Naive thymus-derived CD8-positive, alpha-beta T cell (primary cell): ENCODE results near the gene S100P. TPM values are rescaled to one million over a fixed set of nuclear protein-coding genes. Genes with fewer than 3 reads are reported as not detected.
"Not testable (repeated sequence)": the region's sequence is repeated elsewhere in the genome, so short reads cannot be mapped to it uniquely, and the experiment has no call there.

Source experiments
- ATAC-seq, 2 donors: fragments of 150-1000 bp; cut with Tn5 transposase in 1 of 2; sonication (Bioruptor Pico), chemical (Tn5 transposase) in 1 of 2; 1 replicate in 1 of 2; 2 replicates in 1 of 2; pipeline ENCODE4 v1.10.0; 2021; ENCODE audit warnings: mild to moderate bottlenecking in 2 of 2, moderate library complexity in 2 of 2
- POLR2A ChIA-PET: fragments of 350-600 bp; sonication (Branson Sonifier 250); formaldehyde crosslinking; loops from one replicate; lab custom pipeline; 2021; ENCODE audit warnings: antibody characterized with exemption; lab: Charles Lee
- DNase-seq, 10 donors: peaks; one replicate each; pipeline versions ENCODE4 v3.0.0 to v3.0.0-alpha.2; 2020 to 2022
- H3K27ac Mint-ChIP-seq, 10 donors: one replicate each; pipeline ENCODE4 v1.8.0; 2020 to 2022; ENCODE audit warnings: mild to moderate bottlenecking in 10 of 10, mixed read lengths in 10 of 10, moderate library complexity in 4 of 10, inconsistent platforms in 1 of 10
- H3K27me3 Mint-ChIP-seq, 5 donors: one replicate each; pipeline ENCODE4 v1.8.0; 2021 to 2022; ENCODE audit warnings: mixed read lengths in 5 of 5
- H3K36me3 Mint-ChIP-seq, 3 donors: one replicate each; pipeline ENCODE4 v1.8.0; 2020 to 2022; ENCODE audit warnings: mixed read lengths in 3 of 3, mild to moderate bottlenecking in 2 of 3, inconsistent platforms in 1 of 3
- H3K4me1 Mint-ChIP-seq, 4 donors: one replicate each; pipeline ENCODE4 v1.8.0; 2021 to 2022; ENCODE audit warnings: mixed read lengths in 4 of 4
- H3K4me3 Mint-ChIP-seq, 10 donors: one replicate each; pipeline ENCODE4 v1.8.0; 2020 to 2022; ENCODE audit warnings: mild to moderate bottlenecking in 10 of 10, mixed read lengths in 10 of 10, moderate library complexity in 6 of 10, inconsistent platforms in 1 of 10
- H3K9me3 Mint-ChIP-seq, 9 donors: one replicate each; pipeline ENCODE4 v1.8.0; 2020 to 2022; ENCODE audit warnings: mixed read lengths in 9 of 9, mild to moderate bottlenecking in 3 of 9, inconsistent platforms in 1 of 9, moderate library complexity in 1 of 9
- polyA plus RNA-seq, 3 donors: library from polyadenylated mRNA; unstranded; fragments of 300-500 nt; fragmentation: Illumina TruSeq; gene quantifications; one replicate each; pipeline ENCODE4 v1.2.3, GENCODE V29; 2021
- total RNA-seq, 8 experiments: library from RNA in 2 of 8; stranded (reverse) in 2 of 8; gene quantifications; one replicate each; pipeline ENCODE4 v1.2.3 and lab custom pipeline; 2021 to 2026

Gene S100P
- total and polyA plus RNA-seq, 5 experiments from 2014 or later: 0.39 to 3.2 (median 3.0) TPM; not detected in 2

- peak; percentile 86 to 89 for ATAC-seq
- POLR2A ChIA-PET: interaction anchor here (0.7 to 17.4 kb wide), 30 partner anchors 9 to 354 kb away, joined by 3 to 437 read pairs (median 10); partner anchors contain the start of genes GRPEL1, KIAA0232, MRFAP1 and S100P
- peak; percentile 85 to 95 (median 90) for DNase-seq
- Mint-ChIP-seq H3K27ac (peak within 1 kb of the TSS; percentile 92 to 99 (median 97)), H3K9me3 (no peaks in the 10 kb centered on the region), H3K27me3 (peaks cover 0 to 2% (median 0%) of the 10 kb centered on the region in 5 donors), H3K4me3 (peak within 1 kb of the TSS; percentile 84 to 98 (median 94)), H3K4me1 (peaks cover 15 to 45% (median 35%) of the 10 kb centered on the region in 4 donors), H3K36me3 (peaks cover 0 to 10% (median 0%) of the 10 kb centered on the region in 3 donors)
These were observed 22.6 kb downstream of the S100P start, which contains the start of gene BLOC1S4 for GRCh38 chr4:6716018-6716911. TSS of gene BLOC1S4 (plus strand) at chr4:6716174. CDS start at chr4:6716210, 36 bp downstream.

GRCh38 chr4:6716958-6717655, 23.4 kb downstream of the S100P start:
- peak overlapping the region; percentile 85 to 99 (median 93) for H3K27ac Mint-ChIP-seq
- H3K27me3 Mint-ChIP-seq: peaks cover 0 to 2% (median 0%) of the 10 kb centered on the region in 5 donors
- peaks cover 0 to 10% (median 0%) of the 10 kb centered on the region in 3 donors for H3K36me3 Mint-ChIP-seq
- POLR2A ChIA-PET: interaction anchor here (0.6 to 17.4 kb wide), 29 partner anchors 10 to 353 kb away, joined by 3 to 437 read pairs (median 11); partner anchors contain the start of genes GRPEL1, KIAA0232, MAN2B2 and MRFAP1
- no peaks in the 10 kb centered on the region for H3K9me3 Mint-ChIP-seq
- H3K4me3 Mint-ChIP-seq: peak overlapping the region; percentile 84 to 97 (median 90)
- peaks cover 15 to 43% (median 33%) of the 10 kb centered on the region in 4 donors for H3K4me1 Mint-ChIP-seq
- DNase-seq (no peak), ATAC-seq (no peak)

GRCh38 chr4:6718932-6719610, 25.4 kb downstream of the S100P start:
- no peaks in the 10 kb centered on the region for H3K9me3 Mint-ChIP-seq
- ATAC-seq: no peak
- POLR2A ChIA-PET: interaction anchor here (0.8 to 17.4 kb wide), 10 partner anchors 9 to 156 kb away, joined by 3 to 437 read pairs (median 15); partner anchors contain the start of genes KIAA0232, MRFAP1 and MRFAP1L1
- peaks cover 0 to 2% (median 0%) of the 10 kb centered on the region in 5 donors for H3K27me3 Mint-ChIP-seq
- H3K36me3 Mint-ChIP-seq: peaks cover 0 to 10% (median 0%) of the 10 kb centered on the region in 3 donors
- peak overlapping the region; percentile 33 to 92 (median 76) for H3K27ac Mint-ChIP-seq
- no peak for DNase-seq
- H3K4me3 Mint-ChIP-seq: peak overlapping the region in 8 of 10 donors; percentile 31 to 83 (median 59)
- peaks cover 15 to 43% (median 31%) of the 10 kb centered on the region in 4 donors for H3K4me1 Mint-ChIP-seq

- Mint-ChIP-seq H3K4me3 (peak overlapping the region in 2 of 10 donors; percentile 41 to 70), H3K9me3 (no peaks in the 10 kb centered on the region), H3K27ac (peak overlapping the region in 4 of 10 donors; percentile 56 to 92 (median 73)), H3K36me3 (peaks cover 0 to 10% (median 0%) of the 10 kb centered on the region in 3 donors), H3K27me3 (peaks cover 0 to 2% (median 0%) of the 10 kb centered on the region in 5 donors), H3K4me1 (peaks cover 16 to 41% (median 31%) of the 10 kb centered on the region in 4 donors)
- ATAC-seq: no peak
- no peak for DNase-seq
- POLR2A ChIA-PET: interaction anchor here (0.8 to 17.4 kb wide), 16 partner anchors 11 to 349 kb away, joined by 3 to 437 read pairs (median 6); partner anchors contain the start of genes KIAA0232, MRFAP1 and TADA2B
These were observed 26.0 kb downstream of the S100P start for GRCh38 chr4:6719611-6720179.

- Mint-ChIP-seq H3K36me3 (peaks cover 0 to 10% (median 0%) of the 10 kb centered on the region in 3 donors), H3K4me1 (peaks cover 16 to 37% (median 29%) of the 10 kb centered on the region in 4 donors), H3K27ac (peak overlapping the region in 8 of 10 donors; percentile 32 to 83 (median 66)), H3K9me3 (no peaks in the 10 kb centered on the region), H3K27me3 (peaks cover 0 to 2% (median 0%) of the 10 kb centered on the region in 5 donors), H3K4me3 (peak overlapping the region in 7 of 10 donors; percentile 9 to 74 (median 50))
- DNase-seq (peak; percentile 62 to 92 (median 80)), ATAC-seq (peak; percentile 26 to 52)
- POLR2A ChIA-PET: interaction anchor here (0.8 to 17.4 kb wide), 12 partner anchors 19 to 349 kb away, joined by 3 to 437 read pairs (median 6); partner anchors contain the start of genes KIAA0232 and TADA2B
These were observed 26.6 kb downstream of the S100P start for GRCh38 chr4:6720202-6720699.

- Mint-ChIP-seq H3K27ac (peak overlapping the region in 4 of 10 donors; percentile 27 to 75 (median 50)), H3K27me3 (no peaks in the 10 kb centered on the region), H3K4me3 (peak overlapping the region in 2 of 10 donors; percentile 17 to 31), H3K4me1 (peaks cover 13 to 30% (median 21%) of the 10 kb centered on the region in 4 donors), H3K9me3 (no peaks in the 10 kb centered on the region), H3K36me3 (peaks cover 0 to 10% (median 0%) of the 10 kb centered on the region in 3 donors)
- no peak for DNase-seq
- ATAC-seq: no peak
- POLR2A ChIA-PET: interaction anchor here (0.6 to 4.1 kb wide), 4 partner anchors 25 to 347 kb away, joined by 3 to 28 read pairs (median 14); partner anchors contain the start of genes GRPEL1 and KIAA0232
These were observed 27.4 kb downstream of the S100P start for GRCh38 chr4:6721121-6721520.

- no peak for ATAC-seq
- H3K36me3 Mint-ChIP-seq: peaks cover 0 to 10% (median 0%) of the 10 kb centered on the region in 3 donors
- H3K27me3 Mint-ChIP-seq: no peaks in the 10 kb centered on the region
- POLR2A ChIA-PET: no interaction called here
- no peak overlapping the region for H3K4me3 Mint-ChIP-seq
- H3K9me3 Mint-ChIP-seq: no peaks in the 10 kb centered on the region
- peak overlapping the region in 3 of 10 donors; percentile 51 to 62 (median 53) for H3K27ac Mint-ChIP-seq
- DNase-seq: no peak
- H3K4me1 Mint-ChIP-seq: peaks cover 14 to 23% (median 21%) of the 10 kb centered on the region in 4 donors
These were observed 29.2 kb downstream of the S100P start for GRCh38 chr4:6722891-6723290.

- H3K36me3 Mint-ChIP-seq: peaks cover 0 to 3% (median 0%) of the 10 kb centered on the region in 3 donors
- POLR2A ChIA-PET: interaction anchor here (1.5 kb wide), 1 partner anchor 14 kb away, joined by 3 read pairs; the partner anchor contains the start of gene MRFAP1L1
These were observed 30.2 kb downstream of the S100P start for GRCh38 chr4:6723851-6724250.

GRCh38 chr4:6724421-6725111, 30.9 kb downstream of the S100P start:
- H3K9me3 Mint-ChIP-seq: no peaks in the 10 kb centered on the region
- DNase-seq: no peak
- H3K27ac Mint-ChIP-seq: peak overlapping the region in 3 of 10 donors; percentile 9 to 60 (median 33)
- no peak overlapping the region for H3K4me3 Mint-ChIP-seq
- POLR2A ChIA-PET: interaction anchor here (1.0 to 1.5 kb wide), 2 partner anchors 15 to 50 kb away, joined by 3 read pairs; partner anchors contain the start of gene MRFAP1L1
- H3K27me3 Mint-ChIP-seq: no peaks in the 10 kb centered on the region
- no peak for ATAC-seq
- no peaks in the 10 kb centered on the region for H3K36me3 Mint-ChIP-seq
- H3K4me1 Mint-ChIP-seq: peaks cover 6 to 20% (median 13%) of the 10 kb centered on the region in 4 donors

More at GRCh38 chr4:6723851-6724250, 30.2 kb downstream of the S100P start:
- H3K9me3 Mint-ChIP-seq: no peaks in the 10 kb centered on the region
- no peak for DNase-seq
- ATAC-seq: no peak
- no peak overlapping the region for H3K4me3 Mint-ChIP-seq
- peaks cover 12 to 26% (median 20%) of the 10 kb centered on the region in 4 donors for H3K4me1 Mint-ChIP-seq
- no peak overlapping the region for H3K27ac Mint-ChIP-seq
- H3K27me3 Mint-ChIP-seq: no peaks in the 10 kb centered on the region

GRCh38 chr4:6725427-6725961, 31.8 kb downstream of the S100P start:
- H3K27me3 Mint-ChIP-seq, H3K36me3 Mint-ChIP-seq, DNase-seq, ATAC-seq, H3K9me3 Mint-ChIP-seq, H3K27ac Mint-ChIP-seq, H3K4me3 Mint-ChIP-seq: not testable (repeated sequence)
- peaks cover 3 to 14% (median 8%) of the 10 kb centered on the region in 4 donors for H3K4me1 Mint-ChIP-seq
- POLR2A ChIA-PET: interaction anchor here (1.0 kb wide), 1 partner anchor 51 kb away, joined by 3 read pairs; no protein-coding TSS in a partner anchor
